Measurements from ENCODE around the gene ADCY5.

DNA sequence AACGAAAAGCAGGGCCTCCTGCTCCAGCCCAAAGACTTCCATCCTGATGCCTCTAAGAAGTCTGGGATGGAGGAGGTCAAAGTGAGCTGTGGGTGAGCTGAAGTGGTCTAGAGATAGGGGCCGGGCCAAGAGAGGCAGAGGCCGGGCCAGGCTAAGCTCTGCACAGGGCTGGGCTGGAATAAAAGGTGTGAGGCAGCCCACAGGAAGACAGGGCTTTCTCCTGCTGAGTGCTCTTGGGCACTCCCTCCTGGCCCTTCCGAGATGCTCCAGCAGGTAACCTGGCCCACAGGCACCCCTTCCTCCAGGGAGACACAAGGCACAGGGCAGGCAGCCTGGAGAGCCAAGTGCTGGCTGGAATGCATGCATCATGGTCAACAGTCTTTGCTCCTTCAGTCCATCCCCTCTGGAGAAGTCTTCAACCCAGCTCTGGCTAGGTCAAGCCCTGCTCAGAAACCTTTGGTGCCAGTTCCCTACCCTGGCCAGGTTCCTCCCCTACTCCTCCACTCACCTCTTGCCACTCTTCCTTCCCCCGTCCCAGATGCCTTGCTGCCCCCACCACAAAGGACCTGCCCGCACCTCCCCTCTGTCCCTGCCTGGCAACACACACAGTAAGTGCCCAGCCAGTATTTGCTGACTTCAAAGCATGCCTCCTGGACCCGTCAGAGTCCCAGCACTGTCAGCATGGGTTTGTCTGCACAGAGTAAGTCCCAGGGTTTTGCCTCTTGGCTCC lies 153.6 kb downstream of the ADCY5 start:
- TF ChIP-seq EP300 (IDR thresholded peaks at IDR 0.05) (no peak), CTCF (IDR thresholded peaks at IDR 0.05) (no peak), POLR2A (IDR thresholded peaks at IDR 0.05) (no peak)
